ENCODE results near the gene KDM5C.

DNA sequence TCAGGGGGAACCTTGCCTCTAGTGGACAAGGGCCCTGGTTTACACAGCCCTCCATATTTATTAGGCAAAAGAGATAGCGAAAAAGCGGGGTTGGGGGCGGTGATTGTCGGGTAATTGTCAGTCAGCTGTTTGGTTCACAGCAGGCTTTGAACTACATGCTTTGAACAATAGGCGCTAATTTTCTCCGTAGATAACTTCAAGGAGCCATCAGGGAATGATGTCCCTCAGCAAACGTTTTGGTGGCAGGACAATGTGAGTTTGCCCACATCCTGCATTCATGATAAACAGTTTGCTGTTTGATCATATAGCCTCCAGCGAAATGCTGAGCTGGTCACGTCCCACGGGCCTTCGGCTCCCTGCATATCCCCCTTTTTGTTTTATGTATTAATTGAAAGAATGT lies 65.8 kb downstream of the KDM5C start:
- TF ChIP-seq POLR2A (IDR thresholded peaks at IDR 0.05), result no peak
- TF ChIP-seq, protein P1, sequence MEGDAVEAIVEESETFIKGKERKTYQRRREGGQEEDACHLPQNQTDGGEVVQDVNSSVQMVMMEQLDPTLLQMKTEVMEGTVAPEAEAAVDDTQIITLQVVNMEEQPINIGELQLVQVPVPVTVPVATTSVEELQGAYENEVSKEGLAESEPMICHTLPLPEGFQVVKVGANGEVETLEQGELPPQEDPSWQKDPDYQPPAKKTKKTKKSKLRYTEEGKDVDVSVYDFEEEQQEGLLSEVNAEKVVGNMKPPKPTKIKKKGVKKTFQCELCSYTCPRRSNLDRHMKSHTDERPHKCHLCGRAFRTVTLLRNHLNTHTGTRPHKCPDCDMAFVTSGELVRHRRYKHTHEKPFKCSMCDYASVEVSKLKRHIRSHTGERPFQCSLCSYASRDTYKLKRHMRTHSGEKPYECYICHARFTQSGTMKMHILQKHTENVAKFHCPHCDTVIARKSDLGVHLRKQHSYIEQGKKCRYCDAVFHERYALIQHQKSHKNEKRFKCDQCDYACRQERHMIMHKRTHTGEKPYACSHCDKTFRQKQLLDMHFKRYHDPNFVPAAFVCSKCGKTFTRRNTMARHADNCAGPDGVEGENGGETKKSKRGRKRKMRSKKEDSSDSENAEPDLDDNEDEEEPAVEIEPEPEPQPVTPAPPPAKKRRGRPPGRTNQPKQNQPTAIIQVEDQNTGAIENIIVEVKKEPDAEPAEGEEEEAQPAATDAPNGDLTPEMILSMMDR (IDR thresholded peaks at IDR 0.05), result no peak
